ENCODE data around the gene ABCG1.
"Not testable (repeated sequence)": the region's sequence is repeated elsewhere in the genome, so short reads cannot be mapped to it uniquely, and the experiment has no call there.

The ABCG1 gene

DNA sequence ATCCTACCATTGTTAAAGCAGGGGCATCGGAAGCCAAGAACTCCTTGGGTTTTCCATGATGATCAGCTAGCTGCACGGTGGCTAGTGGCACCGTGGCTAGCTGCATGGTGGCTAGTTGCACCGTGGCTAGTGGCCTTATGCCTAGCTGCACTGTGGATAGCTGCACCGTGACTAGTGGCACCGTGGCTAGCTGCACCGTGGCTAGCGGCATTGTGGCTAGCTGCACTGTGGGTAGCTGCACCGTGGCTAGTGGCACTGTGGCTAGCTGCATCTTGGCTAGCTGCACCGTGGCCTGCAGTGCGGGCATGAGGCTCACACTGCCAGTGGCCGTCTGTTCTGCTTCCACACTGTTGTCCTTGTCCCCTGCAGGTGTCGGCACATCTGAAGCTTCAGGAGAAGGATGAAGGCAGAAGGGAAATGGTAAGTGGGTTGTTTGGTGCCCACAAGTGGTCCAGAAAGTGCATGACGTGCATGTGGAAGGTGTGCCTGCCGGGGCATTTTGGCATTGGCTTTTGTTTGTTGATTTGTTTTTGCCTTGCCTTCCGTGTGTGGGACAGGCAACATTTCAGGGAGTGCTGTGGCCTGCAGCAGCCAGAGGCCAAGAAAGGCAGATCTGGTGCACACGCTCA is 57.7 kb downstream of the ABCG1 start:
- DNase-seq = no peak

DNA sequence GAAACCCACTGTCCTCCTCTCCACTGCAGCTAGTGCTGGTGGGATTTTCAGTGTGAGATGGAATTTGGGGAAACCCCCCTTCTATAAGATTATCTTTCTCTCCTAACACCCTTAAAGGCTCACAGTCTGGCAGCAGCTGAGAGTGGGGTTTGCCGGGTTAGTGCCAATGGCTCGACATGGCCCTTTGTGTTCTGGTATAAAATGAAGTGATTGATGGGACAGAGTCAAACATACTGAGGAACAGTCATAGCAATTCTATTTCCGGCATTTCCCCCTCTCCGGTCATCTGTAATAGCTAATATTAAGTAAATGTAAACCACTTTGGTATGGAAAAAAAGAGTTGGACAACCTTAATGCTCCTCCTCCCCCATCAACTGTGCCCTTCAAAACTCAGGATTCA is 58.7 kb downstream of the ABCG1 start:
- no peak for DNase-seq

- DNase-seq = no peak
These were observed 59.7 kb downstream of the ABCG1 start for GRCh38 chr21:42278451-42279149.

GRCh38 chr21:42279341-42279871 is 60.5 kb downstream of the ABCG1 start:
- no peak for DNase-seq

DNA sequence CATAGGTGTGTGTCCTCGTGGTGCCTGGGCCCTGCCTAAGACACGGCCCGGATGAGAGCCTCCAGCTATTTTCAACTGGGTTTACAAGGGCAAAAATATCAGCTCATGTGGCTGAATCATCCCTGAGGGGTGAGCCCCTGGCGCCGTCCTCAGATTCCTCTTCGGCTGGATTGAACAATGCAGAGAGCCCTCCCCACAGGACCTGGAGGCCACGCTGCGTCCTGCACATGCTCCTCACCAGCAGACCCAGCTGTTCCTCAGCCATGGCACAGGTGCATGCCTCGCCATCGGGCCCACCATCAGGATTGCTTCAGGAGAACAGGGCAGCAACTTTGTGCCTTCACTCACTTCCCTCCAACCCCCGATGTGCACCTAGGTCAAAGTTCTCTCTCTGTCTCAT is 60.9 kb downstream of the ABCG1 start:
- DNase-seq = no peak

GRCh38 chr21:42280356-42281180 is 61.6 kb downstream of the ABCG1 start:
- DNase-seq = no peak

- no peak for DNase-seq
These were observed 62.3 kb downstream of the ABCG1 start for GRCh38 chr21:42281181-42281680.

- DNase-seq = no peak
These were observed 63.1 kb downstream of the ABCG1 start for GRCh38 chr21:42282021-42282420.

DNA sequence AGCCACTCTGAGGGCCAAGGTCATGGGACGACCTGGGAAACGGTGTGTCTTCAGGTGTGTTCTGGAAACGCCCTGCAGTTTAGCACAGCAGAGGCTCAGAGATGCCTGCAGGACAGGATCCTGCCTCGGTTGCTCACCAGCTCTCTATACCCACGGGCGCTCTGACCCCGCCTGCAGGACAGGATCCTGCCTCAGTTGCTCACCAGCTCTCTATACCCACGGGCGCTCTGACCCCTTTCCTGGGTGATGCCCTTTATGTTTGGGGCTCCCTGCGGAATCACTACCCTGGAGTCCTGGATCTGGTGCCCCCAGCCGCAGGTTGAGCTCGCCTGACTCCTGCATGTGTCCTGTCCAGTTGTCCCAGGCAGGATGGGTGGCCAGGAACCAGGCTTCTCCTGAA is 63.8 kb downstream of the ABCG1 start:
- DNase-seq = no peak

DNA sequence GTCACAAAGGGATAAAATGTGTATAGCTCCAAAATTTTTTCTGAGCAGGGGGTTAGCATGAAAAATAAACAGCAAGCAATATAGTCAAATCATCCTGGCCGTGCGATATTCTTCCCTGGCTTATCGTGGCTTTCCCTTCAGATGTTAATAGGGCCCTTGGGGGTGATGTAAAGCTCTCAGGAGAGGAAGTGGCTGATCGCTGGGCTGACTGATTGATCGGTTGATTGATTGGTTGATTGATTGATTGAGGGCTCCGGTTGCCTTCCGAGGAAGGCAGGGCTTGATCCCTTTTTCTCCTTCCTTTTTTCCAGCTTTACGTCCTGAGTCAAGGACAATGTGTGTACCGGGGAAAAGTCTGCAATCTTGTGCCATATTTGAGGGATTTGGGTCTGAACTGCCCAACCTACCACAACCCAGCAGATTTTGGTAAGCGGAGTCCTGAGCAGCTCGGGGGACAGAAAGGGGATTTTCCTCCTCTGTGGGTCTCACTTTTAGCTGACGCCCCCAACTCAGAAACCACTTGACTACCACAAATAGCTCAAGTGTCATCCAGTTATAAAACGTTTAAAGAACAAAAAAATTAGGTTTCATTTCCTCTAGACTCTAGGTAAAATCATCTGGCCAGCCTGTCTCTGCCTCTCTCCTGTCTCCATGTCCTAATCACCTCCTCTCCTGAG is 66.8 kb downstream of the ABCG1 start:
- DNase-seq = no peak

- no peak for DNase-seq
These were observed 67.5 kb downstream of the ABCG1 start for GRCh38 chr21:42286416-42286815.

GRCh38 chr21:42287193-42288083 is 68.5 kb downstream of the ABCG1 start:
- no peak for DNase-seq

GRCh38 chr21:42288962-42289361 is 70.0 kb downstream of the ABCG1 start:
- no peak for DNase-seq

GRCh38 chr21:42289926-42290325 is 71.0 kb downstream of the ABCG1 start:
- no peak for DNase-seq

- DNase-seq = no peak
These were observed 71.6 kb downstream of the ABCG1 start for GRCh38 chr21:42290505-42290904.

DNA sequence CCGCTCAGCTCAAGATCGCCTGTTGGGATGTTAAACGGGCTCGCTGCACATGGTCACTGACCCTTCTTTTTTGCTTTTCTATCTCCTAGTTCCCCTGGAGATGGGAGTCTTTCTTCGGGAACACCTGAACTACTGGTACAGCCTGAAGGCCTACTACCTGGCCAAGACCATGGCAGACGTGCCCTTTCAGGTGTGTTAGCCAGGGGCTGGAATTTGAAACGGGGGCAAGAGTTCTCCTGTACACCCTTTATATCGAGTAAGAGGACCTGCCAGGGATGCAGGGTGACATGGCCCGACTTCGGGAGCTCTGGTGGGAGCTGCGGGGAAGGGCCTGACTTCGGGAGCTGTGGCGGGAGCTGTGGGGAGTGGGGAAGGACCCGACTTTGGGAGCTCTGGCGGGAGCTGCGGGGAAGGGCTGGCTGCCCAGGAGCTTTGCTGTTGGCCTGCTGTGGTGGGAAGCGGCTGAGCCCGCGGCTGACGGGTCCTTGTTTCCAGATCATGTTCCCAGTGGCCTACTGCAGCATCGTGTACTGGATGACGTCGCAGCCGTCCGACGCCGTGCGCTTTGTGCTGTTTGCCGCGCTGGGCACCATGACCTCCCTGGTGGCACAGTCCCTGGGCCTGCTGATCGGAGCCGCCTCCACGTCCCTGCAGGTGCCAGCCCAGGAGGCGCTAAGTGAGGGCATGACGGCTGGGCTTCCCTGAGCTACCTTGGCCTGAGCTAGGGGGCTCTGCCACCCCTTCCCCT is 72.2 kb downstream of the ABCG1 start:
- DNase-seq = no peak

DNA sequence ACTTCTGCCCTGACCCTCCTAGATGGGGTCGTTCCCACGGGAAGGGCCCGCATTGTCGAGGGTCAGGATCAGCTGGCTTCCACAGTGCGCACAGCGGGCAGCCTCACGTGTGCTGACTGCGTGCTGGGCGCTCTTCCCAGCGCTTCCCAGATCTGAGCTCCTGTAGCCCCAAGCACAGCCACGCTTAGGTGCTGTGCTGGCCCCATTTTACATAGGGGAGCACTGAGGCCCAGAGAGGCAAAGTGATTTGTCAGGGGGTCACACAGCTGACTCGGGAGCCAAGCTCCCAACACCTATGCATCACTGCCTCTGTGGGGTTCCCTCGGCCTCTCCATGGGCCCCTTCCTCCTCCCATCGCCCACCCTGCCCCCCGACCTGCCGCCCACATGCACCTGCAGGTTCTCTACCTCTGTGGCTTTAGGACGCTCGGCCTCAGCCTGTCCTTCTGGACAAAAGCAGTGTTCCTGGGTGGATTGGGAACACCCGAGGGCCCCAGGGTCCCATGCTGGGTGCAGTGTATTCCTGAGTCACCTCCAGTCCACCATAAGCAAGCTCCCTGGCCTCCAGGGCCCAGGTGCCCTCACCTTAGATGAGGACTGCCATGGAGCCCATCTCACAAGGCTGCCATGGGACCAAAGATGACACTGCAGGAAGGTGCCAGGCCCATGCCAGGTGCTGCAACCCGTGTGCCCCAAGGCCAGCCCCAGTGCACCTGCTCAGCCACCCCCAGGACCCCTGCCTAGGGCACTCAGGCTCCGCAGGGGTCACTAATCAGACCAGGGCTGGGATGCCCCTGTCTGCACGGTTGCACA is 73.0 kb downstream of the ABCG1 start:
- no peak for DNase-seq

DNA sequence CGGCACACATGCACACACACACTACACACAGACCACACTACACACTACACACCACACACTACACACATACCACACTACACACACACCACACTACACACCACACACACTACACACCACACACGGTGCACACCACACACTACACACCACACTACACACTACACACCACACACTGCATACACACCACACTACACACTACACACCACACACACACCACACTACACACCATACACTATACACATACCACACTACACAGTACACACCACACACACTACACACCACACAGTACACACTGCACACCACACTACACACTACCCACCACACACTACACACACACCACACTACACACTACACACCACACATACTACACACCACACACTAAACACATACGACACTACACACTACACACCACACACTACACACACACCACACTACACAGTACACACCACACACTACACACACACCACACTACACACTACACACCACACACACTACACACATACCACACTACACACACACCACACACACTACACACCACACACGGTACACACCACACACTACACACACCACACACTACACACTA is 73.7 kb downstream of the ABCG1 start:
- not testable (repeated sequence) for DNase-seq

DNA sequence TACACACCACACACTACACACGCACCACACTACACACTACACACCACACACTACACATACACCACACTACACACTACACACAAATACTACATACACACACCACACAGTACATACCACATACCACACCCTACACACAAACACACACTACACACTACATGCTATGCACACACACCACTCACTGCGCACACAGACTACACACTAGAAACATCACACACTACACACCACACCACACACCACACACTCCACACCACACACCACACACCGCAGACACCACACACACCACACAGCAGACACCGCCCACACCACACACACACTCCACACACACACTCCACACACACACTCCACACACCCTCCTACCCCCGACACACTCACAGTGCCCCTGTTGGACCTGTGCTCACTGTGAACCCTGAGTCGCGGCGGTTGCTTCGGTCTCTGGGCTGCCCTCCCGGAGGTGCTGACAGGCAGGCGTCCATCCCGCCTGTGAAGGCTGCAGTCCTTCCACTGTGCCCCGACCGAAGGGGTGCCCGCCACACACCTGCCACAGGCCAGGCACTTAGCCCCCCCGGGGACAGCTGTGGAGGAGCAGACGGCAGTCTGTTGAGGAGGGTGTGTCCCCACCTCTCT is 74.8 kb downstream of the ABCG1 start:
- no peak for DNase-seq

Measured in activated CD8-positive, alpha-beta memory T cell treated with anti-CD3 and anti-CD28 coated beads, Interleukin-2, amount 50 U/mL, for 48 hours (primary cell).